Activated T-cell treated with anti-CD3 and anti-CD28 coated beads, Interleukin-2, amount 50 U/mL, for 1 hour (primary cell): ENCODE results near the gene KIRREL3.

ENCODE experiments used
- DNase-seq: peaks from one replicate; pipeline ENCODE4 v3.0.0-alpha.2; 2020

Gene KIRREL3

DNA sequence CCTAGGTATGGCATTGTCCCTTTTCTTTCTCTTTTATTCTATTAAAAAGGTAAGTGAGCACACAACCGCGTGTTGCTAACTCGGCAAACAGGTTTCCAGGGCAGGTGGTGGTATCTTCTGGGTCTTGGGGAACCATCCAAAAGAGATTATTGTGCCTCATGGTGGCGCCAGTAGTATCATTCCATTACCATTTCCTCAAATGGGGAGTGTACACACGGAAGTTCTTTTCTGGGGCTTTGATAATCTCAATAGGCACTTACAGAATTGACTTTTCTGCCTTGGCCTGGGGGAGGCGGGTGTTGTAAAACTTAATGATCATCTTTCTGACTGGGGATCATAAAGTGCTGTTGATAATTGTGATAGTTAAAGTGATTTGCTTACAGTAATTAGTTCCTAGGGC lies 234.1 kb downstream of the KIRREL3 start:
- no peak for DNase-seq

DNA sequence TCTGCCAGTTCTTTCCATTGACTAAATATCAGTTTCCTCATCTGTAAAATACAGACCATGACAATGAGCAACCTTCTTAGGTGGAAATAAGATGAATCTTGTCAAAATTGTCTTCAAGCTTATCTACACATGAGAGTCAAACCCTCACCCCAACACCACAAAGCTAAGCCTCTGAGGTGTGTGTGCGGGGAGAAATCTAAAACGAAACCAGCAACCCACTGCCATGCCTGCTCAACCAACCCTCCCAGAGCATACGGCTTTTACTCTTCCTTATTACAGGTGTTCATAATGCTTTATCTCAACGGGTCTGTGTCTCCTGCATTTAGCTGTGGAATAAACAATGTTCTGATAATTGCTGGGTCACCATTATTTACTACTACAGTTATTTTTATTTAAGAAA lies 235.4 kb downstream of the KIRREL3 start:
- DNase-seq, result no peak

DNA sequence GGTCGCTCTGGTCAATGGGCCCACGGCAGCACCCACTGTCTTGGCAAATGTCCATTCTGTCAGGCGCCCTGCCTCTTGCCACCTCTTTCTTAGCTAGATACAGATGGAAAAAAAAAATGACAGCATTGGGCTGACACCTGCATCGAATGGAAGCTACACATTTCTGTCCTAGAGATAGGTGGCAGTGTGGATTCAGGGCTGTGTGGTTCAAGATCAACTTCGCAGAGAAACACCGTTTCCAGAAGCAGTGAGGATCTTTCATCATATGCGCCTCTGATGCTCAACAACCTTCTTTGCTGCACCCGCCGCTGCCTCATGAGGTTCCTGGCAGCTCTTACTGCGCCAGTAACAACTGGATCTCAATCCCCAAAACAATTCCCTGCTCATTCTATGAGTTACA lies 236.3 kb downstream of the KIRREL3 start:
- no peak for DNase-seq

- no peak for DNase-seq
Observed at GRCh38 chr11:126756855-126757254, 243.7 kb downstream of the KIRREL3 start.

DNA sequence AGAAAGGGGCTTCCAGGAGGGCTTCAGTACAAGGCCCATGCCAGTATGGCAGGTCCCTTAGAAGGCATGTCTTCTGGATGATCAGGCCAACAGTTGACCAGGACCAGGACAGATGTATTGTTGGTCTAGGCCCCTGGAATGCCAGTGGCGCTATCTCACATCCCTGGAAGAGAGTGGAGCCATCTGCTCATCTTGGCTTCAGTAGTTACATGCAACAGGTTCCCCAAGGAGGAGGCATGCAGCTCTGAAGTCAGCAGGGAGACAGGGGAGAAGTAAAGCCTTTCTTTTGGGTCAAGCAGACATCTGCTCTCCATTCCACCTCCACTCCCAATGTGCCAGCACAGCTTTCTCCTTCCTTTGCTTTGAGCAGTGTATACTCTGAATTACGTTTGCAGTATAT lies 244.1 kb downstream of the KIRREL3 start:
- DNase-seq, result no peak

DNA sequence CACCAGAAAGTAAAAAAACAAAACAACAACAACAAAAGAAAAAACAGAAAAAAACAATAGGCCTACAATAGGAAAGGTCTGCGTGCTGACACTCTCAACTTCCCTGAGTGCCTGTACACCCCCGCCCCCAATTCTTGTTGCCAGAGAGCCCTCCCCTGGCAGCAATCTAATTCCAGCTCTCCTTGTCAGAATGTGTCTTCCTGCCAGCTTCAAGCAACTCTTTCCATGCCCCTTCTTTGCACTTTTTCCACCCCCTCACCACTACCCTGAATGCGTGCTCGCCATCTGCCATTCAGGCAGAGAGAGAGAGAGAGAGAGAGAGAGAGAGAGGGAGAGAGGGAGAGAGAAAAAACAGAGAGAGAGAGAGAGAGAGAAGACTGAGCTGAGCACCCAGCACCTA lies 245.0 kb downstream of the KIRREL3 start:
- DNase-seq, result no peak

GRCh38 chr11:126754591-126755426 lies 245.8 kb downstream of the KIRREL3 start:
- no peak for DNase-seq

DNA sequence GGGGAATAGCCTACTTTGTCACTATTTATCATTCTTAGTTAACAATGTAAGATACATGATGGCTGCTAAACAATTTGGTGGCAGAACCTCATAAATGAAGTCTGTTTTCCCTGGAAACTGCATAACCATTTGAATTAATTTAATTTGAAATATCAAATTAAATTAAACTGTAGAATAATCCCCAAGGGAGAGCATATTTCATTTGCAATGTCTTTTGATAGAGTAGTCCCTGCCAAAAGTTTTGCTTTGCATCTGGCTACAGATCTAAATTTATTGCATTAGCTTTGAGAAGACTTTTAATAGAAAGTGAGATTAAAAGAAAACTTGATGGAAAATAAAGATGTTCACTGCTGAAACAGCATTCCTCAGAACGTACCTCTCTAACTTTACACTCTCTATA lies 246.6 kb downstream of the KIRREL3 start:
- no peak for DNase-seq

GRCh38 chr11:126751242-126751641 lies 249.3 kb downstream of the KIRREL3 start:
- no peak for DNase-seq

DNA sequence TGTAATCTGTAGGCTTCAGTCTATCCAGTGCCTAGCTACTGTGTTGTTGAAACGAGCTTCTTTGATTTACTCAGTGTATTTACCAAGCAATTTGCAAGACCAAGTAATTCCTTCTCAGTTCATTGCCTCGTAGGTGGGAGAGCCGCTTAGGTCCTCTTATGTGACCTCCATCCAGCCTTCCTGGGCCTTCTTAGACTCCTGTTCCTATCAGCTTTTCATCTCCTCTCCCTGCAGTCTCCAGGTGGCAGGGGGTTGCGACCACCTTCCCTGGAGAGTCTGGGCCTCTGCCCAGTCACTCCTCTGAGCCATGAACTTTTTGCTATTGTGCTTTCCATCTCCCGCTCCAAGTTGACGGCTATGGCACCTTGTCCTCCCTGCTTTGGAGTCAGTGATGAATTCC lies 251.8 kb downstream of the KIRREL3 start:
- no peak for DNase-seq

GRCh38 chr11:126748100-126748791 lies 252.3 kb downstream of the KIRREL3 start:
- DNase-seq, result no peak

DNA sequence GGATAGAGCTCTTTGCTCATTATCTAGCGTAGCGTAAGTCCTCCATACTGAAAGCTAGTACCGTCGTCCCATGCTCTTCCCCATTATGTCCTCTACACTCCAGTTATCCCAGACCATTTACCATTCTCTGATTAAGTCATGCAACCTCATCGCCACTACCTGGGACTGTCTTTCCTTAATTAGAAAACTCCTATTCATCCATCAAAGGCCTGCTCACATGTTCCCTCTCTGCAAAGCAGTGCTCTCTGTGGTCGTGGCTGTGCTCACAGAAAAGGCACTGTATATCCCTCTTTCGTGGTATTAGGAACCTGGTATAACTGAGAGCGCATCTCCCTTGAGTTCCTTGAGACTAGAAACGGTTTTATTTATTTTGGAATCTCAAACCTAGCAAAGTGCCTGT lies 253.3 kb downstream of the KIRREL3 start:
- no peak for DNase-seq

DNA sequence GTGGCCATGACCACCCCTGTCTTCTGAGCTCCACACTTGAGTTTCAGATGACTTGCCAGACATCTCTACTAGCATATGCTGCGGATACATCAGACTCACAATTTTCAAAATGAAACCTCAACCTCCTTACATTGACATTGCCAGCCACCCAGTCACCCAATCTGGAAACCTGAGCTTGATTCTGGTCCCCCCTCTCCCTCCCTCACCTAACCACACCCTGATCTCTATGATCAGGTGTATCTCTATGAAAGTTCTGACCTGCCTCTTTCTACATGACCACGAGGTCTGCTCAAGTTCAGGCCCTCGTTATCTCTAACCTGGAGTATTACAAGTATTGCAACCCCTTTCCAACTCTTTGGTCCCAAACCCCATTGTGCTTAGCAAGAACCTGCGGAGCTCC lies 254.1 kb downstream of the KIRREL3 start:
- no peak for DNase-seq

- DNase-seq, result no peak
Observed at GRCh38 chr11:126744699-126745098, 255.9 kb downstream of the KIRREL3 start.

- no peak for DNase-seq
Observed at GRCh38 chr11:126743628-126744027, 256.9 kb downstream of the KIRREL3 start.

GRCh38 chr11:126742582-126742981 lies 258.0 kb downstream of the KIRREL3 start:
- DNase-seq, result no peak

- no peak for DNase-seq
Observed at GRCh38 chr11:126740846-126741245, 259.7 kb downstream of the KIRREL3 start.

DNA sequence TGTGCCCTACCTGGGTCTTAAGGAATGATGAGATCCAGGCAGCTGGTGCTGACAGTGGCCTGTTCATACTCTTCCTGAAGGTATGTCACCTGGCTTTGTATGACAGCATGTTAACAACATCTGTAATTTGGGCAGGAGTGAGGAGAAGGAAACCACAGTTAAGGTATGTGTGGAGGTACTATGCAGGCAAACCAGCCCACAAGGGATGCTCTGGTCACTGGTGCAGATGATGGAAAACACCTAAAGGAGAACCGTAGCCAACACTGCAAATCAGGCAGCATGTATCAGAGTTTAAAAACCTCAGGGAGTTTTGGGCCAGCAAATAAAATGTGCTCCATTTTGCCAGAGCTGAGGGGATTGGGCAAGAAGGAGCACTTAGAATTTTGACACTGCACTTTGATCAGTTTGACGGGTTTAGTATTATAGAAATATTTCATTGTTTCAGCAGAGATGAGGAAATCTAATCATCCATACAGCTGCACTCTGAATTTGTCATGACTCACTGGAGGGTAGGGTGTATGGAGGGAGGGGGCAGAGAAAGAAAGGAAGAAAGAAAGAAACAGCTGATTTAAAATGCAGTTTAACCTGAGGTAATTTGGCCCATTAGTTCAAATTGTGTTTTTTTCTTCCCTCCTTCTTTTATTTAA lies 260.9 kb downstream of the KIRREL3 start:
- no peak for DNase-seq

DNA sequence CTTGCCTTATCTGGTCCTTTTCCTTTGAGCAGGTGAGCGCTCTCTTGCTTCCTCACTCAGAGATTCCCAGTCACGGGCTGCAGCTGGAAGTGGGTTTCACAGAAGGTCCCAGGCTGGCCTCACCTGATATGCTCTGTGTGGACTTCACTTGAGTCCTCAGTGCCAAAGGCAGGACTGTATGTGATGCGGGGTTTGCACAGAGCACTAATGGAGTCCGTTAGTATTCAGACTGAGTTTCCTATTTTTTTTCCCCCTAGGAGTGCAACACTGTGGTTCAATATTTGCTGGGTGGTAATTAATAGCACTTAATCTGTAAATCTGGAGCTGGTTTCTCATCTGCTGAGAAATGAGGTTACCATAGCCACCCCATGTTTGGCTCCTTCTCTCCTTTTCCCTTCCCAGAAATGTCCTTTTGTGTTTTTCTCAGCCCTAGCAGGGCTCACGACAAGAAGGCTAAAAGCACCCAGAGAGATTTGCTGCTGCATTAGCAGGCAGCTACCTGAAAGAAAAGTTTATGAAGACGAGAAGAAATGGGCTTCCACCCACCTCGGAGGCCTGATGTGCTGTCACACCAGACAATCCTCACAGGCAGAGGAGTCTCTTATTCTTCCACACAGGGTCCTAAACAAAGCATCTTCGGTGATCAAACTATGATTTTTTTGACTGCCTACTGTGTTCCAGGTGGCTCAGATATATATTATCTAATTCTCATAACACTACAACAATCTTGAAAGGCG lies 262.1 kb downstream of the KIRREL3 start:
- no peak for DNase-seq

DNA sequence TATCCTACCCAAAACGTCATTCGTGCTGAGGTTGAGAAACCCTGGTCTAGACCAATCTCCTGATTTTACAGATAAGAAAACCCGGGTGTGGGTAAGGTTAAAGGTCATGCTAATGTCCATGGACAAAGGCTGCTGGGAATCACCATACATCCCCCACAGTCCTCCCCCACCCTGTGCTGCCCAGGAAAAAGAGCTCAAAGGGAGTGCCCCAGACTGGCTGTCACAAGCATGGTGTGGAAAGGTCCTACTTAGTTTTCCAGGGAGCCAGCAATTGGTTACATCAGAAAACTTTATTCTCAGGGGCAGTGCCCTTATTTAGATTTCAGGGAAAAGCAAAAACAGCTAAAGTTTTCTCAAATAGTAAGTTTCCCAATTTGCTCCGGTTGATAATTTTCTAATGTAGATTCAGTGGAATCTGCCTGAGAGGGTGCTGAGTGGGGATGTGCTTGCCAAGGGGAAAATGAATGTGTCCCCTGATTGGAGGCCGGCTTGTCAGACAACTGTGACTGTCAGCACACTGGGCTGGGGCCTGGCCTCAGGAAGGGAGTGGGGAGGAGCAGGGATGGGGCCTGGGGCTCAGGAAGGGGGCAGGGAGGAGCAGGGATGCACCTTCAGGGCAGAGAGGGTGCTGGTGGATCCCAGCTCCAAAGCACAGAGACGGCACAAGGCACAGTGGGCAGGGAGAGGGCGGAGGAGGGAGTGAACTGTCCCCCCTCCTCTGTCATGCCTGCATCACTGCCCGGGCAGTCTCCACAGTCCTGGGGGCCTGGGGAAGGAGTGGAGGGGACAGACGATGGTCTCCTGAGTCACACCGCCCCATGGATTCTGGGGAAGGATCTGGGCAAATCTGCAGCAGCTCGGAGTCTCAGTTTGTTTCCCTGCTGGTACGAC lies 263.6 kb downstream of the KIRREL3 start:
- DNase-seq, result no peak

DNA sequence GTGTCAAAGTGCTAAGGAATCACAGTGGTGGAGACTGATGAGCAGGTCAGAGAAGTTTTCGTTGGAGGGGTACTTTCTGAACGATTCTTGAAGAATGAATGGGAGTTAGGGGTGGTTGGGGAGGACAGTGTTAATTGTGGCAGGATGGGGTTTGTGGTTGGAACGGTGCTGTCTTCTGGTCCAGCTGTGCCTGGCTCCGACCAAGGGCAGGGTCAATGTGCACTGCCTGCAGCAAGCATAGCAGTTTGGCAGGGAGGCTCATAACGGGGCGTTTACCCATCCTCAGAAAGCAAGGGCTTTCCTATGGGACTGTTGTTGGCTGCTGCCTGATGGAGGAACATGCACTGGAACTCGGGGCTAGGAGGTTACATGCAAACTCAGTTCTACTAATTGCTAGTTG lies 265.8 kb downstream of the KIRREL3 start:
- no peak for DNase-seq

- DNase-seq, result no peak
Observed at GRCh38 chr11:126733685-126734084, 266.9 kb downstream of the KIRREL3 start.
